GM21526 (cell line): ENCODE data around the gene ZGLP1.

Experiments used
- ATAC-seq: cut with Tn5 transposase; IDR thresholded peaks from one replicate; pipeline ENCODE4 v1.9.1; 2021; ENCODE audit warnings: moderate library complexity; ENCODE audit not compliant: unreplicated experiment, low FRiP score

ZGLP1 gene

DNA sequence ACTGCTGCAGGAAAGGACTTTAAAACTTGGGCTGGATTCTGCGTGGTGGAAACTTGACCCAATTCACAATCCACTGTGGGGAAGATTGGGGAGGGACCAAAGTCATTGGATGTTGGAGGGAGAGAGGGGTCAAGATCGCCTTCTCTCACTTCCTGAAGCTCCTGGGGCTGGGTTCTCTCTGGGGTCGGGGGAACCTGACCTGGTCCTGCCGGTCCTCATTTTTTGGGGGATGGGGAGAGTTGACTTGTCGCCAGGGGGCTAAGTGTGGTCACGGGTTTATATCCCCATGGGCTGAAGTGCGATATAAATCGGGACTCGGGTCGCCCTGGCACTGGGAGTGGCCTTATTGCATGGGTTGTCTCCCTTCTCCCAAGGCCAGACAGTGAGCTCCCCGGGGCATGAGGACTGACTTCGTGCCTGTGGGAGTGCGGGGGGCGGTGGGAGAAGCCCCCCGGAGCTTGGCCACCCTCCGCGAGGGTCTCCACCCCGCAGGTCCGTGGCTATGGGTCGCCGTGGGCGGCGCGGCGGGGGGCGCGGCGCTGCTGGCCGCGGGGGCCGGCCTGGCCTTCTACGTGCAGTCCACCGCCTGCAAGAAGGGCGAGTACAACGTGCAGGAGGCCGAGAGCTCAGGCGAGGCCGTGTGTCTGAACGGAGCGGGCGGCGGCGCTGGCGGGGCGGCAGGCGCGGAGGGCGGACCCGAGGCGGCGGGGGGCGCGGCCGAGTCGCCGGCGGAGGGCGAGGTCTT, 13.6 kb downstream of the ZGLP1 start:
- no peak for ATAC-seq

DNA sequence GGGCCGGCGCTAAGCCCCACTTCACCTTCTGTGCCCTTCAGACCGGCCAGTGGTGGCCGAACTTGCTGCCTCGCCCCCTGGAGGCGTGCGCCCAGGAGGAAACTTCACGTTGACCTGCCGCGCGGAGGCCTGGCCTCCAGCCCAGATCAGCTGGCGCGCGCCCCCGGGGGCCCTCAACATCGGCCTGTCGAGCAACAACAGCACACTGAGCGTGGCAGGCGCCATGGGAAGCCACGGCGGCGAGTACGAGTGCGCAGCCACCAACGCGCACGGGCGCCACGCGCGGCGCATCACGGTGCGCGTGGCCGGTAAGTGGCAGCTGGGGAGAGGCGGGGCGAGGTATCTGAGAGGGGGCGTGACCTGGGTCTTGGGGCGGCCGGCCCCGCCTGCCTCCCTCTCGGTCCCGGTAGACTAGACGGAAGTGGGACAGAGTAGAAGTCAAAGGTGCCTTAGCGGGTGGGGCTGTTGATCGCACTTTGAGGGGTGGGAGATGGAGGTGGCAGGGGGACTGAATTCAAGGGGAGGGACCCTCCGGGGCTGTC, 14.2 kb downstream of the ZGLP1 start:
- no peak for ATAC-seq

DNA sequence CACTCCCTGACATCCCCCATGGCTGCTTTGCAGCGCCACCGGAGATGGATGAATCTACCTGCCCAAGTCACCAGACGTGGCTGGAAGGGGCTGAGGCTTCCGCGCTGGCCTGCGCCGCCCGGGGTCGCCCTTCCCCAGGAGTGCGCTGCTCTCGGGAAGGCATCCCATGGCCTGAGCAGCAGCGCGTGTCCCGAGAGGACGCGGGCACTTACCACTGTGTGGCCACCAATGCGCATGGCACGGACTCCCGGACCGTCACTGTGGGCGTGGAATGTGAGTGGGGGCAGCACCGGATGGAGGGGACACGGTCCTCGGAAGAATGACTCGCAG, 15.3 kb downstream of the ZGLP1 start:
- ATAC-seq, result no peak

DNA sequence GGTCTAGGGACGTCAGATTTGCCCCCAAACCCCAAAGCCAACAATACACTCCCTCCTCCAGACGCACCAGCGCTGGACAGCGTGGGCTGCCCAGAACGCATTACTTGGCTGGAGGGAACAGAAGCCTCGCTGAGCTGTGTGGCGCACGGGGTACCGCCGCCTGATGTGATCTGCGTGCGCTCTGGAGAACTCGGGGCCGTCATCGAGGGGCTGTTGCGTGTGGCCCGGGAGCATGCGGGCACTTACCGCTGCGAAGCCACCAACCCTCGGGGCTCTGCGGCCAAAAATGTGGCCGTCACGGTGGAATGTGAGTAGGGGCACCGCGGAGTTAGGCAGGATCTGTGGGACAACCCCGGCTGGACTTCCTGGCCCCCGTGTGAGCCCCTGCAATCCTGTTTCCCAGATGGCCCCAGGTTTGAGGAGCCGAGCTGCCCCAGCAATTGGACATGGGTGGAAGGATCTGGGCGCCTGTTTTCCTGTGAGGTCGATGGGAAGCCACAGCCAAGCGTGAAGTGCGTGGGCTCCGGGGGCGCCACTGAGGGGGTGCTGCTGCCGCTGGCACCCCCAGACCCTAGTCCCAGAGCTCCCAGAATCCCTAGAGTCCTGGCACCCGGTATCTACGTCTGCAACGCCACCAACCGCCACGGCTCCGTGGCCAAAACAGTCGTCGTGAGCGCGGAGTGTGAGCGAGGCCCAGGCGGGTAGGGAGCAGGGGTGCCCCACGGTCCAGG, 15.8 kb downstream of the ZGLP1 start:
- no peak for ATAC-seq

DNA sequence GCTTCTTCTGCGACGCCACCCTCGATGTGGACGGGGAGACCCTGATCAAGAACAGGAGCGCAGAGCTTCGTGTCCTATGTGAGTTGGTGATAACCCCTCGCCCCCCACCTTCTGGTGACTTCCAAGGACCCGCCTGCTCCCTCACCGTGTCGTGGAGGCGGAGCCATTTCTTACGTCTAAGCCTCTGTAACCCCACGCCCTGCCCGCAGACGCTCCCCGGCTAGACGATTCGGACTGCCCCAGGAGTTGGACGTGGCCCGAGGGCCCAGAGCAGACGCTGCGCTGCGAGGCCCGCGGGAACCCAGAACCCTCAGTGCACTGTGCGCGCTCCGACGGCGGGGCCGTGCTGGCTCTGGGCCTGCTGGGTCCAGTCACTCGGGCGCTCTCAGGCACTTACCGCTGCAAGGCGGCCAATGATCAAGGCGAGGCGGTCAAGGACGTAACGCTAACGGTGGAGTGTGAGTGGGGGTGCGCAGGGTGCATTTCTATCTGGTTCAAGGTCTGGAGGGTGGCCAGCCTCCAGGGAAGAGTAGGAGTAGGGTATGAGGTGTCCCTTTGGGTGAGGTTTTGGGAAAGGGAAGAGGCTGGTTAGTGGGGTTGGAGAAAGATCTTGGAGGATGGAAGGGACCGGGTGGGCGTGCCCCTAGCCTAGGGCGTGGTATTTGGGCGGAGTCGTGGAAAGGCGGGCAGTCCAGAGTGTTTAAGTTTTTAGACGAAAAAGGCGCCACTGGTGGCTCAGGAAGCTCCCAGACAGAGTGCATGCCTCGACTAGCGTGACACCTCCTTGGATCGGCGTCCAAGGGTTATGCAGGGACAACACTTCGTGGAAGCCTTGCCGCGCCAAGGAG, 16.6 kb downstream of the ZGLP1 start:
- no peak for ATAC-seq

DNA sequence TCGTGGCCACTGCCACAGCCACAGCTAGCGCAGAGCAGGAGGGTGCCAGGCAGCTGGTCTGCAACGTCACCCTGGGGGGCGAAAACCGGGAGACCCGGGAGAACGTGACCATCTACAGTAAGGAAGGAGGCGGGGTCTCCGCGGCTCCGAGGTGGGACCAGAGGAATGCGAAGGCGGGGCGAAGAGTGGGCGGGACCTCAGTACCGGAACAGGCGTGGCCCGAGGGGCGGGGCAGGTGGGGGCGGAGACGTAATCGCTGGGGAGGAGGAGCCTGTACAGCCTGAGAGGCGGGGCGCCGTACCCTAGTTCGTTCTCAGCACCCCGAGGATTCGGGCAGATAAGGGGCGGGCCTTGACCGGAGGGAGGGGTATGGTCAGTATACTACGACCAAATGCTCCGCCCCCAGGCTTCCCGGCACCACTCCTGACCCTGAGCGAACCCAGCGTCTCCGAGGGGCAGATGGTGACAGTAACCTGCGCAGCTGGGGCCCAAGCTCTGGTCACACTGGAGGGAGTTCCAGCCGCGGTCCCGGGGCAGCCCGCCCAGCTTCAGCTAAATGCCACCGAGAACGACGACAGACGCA, 17.3 kb downstream of the ZGLP1 start:
- ATAC-seq, result peak; percentile 38

DNA sequence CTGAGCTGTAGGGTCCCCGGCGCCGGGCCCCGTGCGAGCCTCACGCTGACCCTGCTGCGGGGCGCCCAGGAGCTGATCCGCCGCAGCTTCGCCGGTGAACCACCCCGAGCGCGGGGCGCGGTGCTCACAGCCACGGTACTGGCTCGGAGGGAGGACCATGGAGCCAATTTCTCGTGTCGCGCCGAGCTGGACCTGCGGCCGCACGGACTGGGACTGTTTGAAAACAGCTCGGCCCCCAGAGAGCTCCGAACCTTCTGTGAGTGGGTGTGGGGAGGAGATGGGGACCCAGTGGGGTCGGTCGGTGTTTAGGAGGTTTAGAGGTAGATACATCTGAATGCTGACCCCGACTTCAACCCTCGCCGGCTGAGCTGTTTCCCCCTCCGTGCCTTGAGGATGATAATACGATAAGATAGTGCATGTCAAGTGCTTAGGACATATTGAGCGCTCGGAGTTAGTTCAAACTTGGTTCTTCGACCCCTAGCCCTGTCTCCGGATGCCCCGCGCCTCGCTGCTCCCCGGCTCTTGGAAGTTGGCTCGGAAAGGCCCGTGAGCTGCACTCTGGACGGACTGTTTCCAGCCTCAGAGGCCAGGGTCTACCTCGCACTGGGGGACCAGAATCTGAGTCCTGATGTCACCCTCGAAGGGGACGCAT, 17.9 kb downstream of the ZGLP1 start:
- no peak for ATAC-seq

DNA sequence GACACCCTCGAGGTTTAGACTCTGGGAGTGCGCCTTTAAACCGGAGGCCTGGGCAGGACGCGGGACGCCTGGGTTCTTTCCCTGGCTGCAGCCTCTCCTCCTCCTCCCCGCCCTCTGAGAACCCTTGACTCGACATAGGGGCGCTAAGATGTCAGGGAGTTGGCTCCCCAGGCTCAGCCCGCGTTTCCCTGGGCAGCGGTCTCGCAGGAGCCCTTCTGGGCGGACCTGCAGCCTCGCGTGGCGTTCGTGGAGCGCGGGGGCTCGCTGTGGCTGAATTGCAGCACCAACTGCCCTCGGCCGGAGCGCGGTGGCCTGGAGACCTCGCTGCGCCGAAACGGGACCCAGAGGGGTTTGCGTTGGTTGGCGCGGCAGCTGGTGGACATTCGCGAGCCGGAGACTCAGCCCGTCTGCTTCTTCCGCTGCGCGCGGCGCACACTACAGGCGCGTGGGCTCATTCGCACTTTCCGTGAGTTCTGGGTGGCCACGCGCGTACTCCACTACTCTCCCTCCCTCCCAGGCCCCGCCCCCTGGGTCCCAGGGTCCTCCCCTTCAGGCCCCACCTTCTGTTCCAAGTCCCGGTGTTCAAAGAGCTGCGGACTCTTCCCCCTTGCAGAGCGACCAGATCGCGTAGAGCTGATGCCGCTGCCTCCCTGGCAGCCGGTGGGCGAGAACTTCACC, 18.6 kb downstream of the ZGLP1 start:
- no peak for ATAC-seq

DNA sequence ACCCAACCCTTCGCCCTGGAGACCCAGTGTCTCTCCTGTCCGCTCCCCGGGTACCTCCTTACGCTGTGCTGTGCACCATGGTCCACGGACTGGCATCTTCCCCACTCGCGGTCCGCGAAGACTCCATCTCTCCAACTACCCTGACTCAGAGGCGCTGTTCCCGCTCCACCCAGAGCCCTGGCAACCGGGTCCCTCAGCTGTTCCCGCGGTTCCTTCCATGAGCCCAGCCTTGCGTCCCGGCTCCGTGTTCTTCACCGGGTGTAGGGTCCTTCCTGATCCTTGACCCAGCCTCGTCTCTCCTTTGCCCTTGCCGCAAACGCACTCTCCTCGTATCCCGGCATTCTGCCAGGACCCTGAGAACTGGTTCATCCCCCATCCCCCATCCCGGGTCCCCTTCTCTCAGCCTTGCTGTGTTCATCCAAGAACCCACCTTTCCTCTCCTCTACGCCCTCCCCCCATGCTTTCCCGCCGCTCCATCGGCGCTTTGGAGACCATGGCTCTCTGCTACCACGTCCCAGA, 19.2 kb downstream of the ZGLP1 start:
- no peak for ATAC-seq

DNA sequence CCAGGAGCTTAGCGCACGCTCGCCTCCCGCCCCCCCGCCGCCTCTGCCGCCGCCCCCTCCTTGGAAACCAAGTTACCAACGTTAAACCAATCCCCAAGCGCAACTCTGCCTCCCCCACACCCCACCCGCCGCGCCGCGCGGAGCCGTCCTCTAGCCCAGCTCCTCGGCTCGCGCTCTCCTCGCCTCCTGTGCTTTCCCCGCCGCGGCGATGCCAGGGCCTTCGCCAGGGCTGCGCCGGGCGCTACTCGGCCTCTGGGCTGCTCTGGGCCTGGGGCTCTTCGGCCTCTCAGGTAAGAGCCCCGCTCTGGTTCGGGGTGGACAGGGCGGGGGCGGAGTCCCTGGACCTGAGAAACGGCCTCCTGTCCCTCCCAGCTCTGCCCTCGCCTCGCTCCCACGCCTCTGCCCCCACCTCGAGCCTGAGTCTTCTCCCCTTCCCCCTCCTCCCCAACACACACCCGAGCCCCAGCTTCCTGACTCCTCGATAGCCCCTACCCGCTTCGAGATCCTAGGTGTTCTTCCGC, 19.7 kb downstream of the ZGLP1 start, which contains the start of gene ICAM5:
Gene ICAM5, plus strand, starts transcription at position 117 of the 521 bp plus-strand sequence. Its CDS starts 92 bp downstream, at position 209.
- no peak for ATAC-seq

DNA sequence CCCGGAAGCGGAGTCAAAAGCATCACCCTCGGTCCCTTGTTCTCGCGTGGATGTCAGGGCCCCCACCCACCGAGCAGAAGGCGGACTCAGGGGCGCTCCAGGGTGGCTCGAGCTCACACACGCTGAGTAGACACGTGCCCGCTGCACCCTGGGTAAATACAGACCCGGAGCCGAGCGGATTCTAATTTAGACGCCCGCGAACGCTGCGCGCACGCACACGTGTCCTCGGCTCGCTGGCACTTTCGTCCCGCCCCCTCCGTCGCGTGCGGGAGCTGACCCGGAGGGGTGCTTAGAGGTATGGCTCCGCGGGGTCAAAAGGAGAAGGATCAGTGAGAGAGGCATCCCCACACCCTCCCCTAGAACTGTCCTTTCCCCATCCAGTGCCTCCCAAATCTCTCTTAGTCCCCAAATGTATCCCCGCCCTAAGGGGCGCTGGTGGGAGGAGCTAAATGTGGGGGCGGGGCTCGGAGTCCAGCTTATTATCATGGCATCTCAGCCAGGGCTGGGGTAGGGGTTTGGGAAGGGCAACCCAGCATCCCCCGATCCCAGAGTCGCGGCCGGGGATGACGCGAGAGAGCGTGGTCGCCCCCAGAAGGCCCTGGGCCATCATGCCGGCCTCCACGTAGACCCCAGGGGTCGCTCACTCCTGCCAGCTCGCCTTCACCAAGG, 20.3 kb downstream of the ZGLP1 start:
- ATAC-seq, result no peak

DNA sequence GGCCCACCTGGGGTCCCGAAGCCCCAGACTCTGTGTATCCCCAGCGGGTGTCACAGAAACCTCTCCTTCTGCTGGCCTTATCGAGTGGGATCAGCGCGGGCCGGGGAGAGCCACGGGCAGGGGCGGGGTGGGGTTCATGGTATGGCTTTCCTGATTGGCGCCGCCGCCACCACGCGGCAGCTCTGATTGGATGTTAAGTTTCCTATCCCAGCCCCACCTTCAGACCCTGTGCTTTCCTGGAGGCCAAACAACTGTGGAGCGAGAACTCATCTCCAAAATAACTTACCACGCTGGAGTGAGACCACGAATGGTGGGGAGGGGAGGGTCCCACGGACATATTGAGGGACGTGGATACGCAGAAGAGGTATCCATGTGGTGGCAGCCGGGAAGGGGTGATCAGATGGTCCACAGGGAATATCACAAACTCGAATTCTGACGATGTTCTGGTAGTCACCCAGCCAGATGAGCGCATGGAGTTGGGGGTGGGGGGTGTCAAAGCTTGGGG, 20.9 kb downstream of the ZGLP1 start:
- no peak for ATAC-seq

DNA sequence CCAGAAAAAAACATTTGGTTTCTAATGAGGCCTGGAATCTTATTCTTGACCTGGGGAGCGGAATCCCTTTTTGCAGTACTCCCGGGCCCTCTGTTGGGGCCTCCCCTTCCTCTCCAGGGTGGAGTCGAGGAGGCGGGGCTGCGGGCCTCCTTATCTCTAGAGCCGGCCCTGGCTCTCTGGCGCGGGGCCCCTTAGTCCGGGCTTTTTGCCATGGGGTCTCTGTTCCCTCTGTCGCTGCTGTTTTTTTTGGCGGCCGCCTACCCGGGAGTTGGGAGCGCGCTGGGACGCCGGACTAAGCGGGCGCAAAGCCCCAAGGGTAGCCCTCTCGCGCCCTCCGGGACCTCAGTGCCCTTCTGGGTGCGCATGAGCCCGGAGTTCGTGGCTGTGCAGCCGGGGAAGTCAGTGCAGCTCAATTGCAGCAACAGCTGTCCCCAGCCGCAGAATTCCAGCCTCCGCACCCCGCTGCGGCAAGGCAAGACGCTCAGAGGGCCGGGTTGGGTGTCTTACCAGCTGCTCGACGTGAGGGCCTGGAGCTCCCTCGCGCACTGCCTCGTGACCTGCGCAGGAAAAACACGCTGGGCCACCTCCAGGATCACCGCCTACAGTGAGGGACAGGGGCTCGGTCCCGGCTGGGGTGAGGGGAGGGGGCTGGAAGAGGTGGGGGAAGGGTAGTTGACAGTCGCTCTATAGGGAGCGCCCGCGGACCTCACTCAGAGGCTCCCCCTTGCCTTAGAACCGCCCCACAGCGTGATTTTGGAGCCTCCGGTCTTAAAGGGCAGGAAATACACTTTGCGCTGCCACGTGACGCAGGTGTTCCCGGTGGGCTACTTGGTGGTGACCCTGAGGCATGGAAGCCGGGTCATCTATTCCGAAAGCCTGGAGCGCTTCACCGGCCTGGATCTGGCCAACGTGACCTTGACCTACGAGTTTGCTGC, 22.5 kb downstream of the ZGLP1 start, which contains the start of gene ICAM4:
Gene ICAM4, plus strand, starts transcription at position 153 of the 935 bp plus-strand sequence. Its CDS starts 58 bp downstream, at position 211.
- no peak for ATAC-seq

DNA sequence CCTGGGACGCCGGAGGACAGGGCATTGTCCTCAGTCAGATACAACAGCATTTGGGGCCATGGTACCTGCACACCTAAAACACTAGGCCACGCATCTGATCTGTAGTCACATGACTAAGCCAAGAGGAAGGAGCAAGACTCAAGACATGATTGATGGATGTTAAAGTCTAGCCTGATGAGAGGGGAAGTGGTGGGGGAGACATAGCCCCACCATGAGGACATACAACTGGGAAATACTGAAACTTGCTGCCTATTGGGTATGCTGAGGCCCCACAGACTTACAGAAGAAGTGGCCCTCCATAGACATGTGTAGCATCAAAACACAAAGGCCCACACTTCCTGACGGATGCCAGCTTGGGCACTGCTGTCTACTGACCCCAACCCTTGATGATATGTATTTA, 24.2 kb downstream of the ZGLP1 start:
- no peak for ATAC-seq

DNA sequence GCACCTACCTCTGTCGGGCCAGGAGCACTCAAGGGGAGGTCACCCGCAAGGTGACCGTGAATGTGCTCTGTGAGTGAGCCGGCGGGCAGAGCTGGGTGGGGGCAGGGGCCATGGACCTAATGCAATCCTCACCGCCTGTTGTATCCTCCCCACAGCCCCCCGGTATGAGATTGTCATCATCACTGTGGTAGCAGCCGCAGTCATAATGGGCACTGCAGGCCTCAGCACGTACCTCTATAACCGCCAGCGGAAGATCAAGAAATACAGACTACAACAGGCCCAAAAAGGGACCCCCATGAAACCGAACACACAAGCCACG, 24.7 kb downstream of the ZGLP1 start:
- no peak for ATAC-seq

DNA sequence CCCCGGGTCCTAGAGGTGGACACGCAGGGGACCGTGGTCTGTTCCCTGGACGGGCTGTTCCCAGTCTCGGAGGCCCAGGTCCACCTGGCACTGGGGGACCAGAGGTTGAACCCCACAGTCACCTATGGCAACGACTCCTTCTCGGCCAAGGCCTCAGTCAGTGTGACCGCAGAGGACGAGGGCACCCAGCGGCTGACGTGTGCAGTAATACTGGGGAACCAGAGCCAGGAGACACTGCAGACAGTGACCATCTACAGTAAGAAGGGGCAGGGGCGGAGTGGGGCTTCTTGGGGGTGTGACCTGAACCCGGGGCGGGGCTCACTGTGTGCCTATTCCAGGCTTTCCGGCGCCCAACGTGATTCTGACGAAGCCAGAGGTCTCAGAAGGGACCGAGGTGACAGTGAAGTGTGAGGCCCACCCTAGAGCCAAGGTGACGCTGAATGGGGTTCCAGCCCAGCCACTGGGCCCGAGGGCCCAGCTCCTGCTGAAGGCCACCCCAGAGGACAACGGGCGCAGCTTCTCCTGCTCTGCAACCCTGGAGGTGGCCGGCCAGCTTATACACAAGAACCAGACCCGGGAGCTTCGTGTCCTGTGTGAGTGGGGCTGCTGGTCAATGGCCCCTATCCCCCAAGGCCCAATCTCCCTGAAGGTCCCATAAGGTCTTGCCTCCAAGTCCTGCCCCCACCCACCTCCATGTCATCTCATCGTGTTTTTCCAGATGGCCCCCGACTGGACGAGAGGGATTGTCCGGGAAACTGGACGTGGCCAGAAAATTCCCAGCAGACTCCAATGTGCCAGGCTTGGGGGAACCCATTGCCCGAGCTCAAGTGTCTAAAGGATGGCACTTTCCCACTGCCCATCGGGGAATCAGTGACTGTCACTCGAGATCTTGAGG, 25.3 kb downstream of the ZGLP1 start:
- no peak for ATAC-seq
